Ovary (tissue), 9 donors: ENCODE results near the gene TENT5A. TPM values are rescaled to one million over a fixed set of nuclear protein-coding genes. Genes with fewer than 3 reads are reported as not detected.

ENCODE experiments used
- DNase-seq, 5 donors: peaks; one replicate each; pipeline ENCODE4 v3.0.0-alpha.2; 2019 to 2020
- H3K27ac ChIP-seq, 2 donors: fragments of 200-600 bp; one replicate each; pipeline versions ENCODE4 v1.5.1 to v1.8.0; 2019 to 2022
- H3K27me3 ChIP-seq: fragments of 200-600 bp; one replicate; pipeline ENCODE4 v1.8.0; 2022
- H3K36me3 ChIP-seq: fragments of 200-600 bp; sonication (generic); one replicate; pipeline ENCODE4 v1.5.1; 2019
- H3K4me1 ChIP-seq: one replicate; pipeline ENCODE4 v1.8.1; 2013; ENCODE audit warnings: mild to moderate bottlenecking, moderate library complexity; ENCODE audit not compliant: insufficient read depth
- H3K4me3 ChIP-seq: fragments of 200-600 bp; sonication (generic); one replicate; pipeline ENCODE4 v1.5.1; 2017
- H3K9me3 ChIP-seq, 2 donors: fragments of 200-600 bp in 1 of 2; sonication (generic) in 1 of 2; one replicate each; pipeline versions ENCODE4 v1.5.1 to v1.8.1; 2013 to 2019; ENCODE audit warnings: mild to moderate bottlenecking in 1 of 2, moderate library complexity in 1 of 2
- CTCF ChIP-seq, 3 donors: fragments of 450-650 bp in 2 of 3; fragments of 200-600 bp in 1 of 3; IDR thresholded peaks; one replicate each; pipeline versions ENCODE4 v1.5.1 to v1.8.0; 2016 to 2022; ENCODE audit warnings: antibody characterized with exemption in 3 of 3, mild to moderate bottlenecking in 1 of 3
- EP300 ChIP-seq: sonication (generic); formaldehyde crosslinking; IDR thresholded peaks from one replicate; pipeline ENCODE4 v1.6.1; 2017; ENCODE audit warnings: antibody characterized with exemption
- POLR2A ChIP-seq: fragments of 450-650 bp; IDR thresholded peaks from one replicate; pipeline ENCODE4 v1.6.1; 2017; ENCODE audit warnings: antibody characterized with exemption, mild to moderate bottlenecking, moderate library complexity
- WGBS, 3 donors: extraction: QIAGEN DNeasy Blood & Tissue Kit in 1 of 3; methylation state at CpG; one replicate each; pipeline versions ENCODE4 v1.1.5 to v1.1.7; 2013 to 2017; 5-methylcytosine and 5-hydroxymethylcytosine counted together
- intact Hi-C, 4 donors: fragments of 100-400 bp; cut with DNase I; formaldehyde crosslinking; loops; one replicate each; pipeline versions ENCODE4 v1.11.0 to v1.15.1; 2022 to 2023
- polyA plus RNA-seq, 2 donors: library from polyadenylated mRNA; stranded (reverse); fragments of 200-250 nt in 1 of 2; fragments of 350-450 nt in 1 of 2; fragmentation: Illumina TruSeq in 1 of 2; extraction: RNeasy Lipid Tissue Mini Kit (QIAGEN cat#74804) in 1 of 2; gene quantifications; one replicate each; pipeline ENCODE4 v1.2.3, GENCODE V29; 2013 to 2014
- total RNA-seq, 7 donors: library from RNA; depleted of rRNA in 2 of 7; stranded (reverse); fragments of >200 nt in 2 of 7; fragmentation: NEBNext Ultra II Directional in 3 of 7; extraction: Animal tissue kit (Norgen Biotek cat#: 25700) in 3 of 7; gene quantifications; one replicate each; pipeline versions ENCODE4 v1.1.0 to v1.2.4, GENCODE V29; 2016 to 2023
- donor health status: DM: no; HTN: no; CAD: no; lungs with moderate emphysema.
- donor health status: DM: no; HTN: no; CAD: no.
- donor health status: Bipolar disorder and iron deficiency.
- donor health status: DM: yes; HTN: yes; CAD: no.
- donor health status: DM: no; HTN: no; CAD: no.
- donor health status: DM: yes; HTN: yes; CAD: no.

The TENT5A gene
- total and polyA plus RNA-seq, 9 donors = 14.6 to 47.1 (median 29.4) TPM

DNA sequence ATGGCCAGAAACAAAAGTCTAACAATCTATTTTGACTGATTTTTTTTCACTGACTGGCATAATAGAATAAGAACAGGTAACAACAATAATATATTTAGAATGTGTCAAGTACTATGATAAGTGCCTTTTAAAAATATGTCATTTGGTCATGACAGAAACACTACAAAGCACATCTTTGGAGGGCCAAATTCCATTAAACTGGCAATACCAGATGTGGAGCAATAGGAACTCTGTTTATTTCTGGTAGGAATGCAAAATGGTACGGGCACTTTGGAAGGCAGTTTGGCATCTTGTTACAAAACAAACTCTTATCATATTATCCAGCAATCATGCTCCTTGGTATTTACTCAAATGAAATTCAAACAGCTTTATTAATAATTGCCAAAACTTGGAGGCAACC, 39.3 kb downstream of the TENT5A start:
- Histone ChIP-seq H3K27ac (no peak overlapping the region), H3K4me3 (no peak overlapping the region), H3K27me3 (no peaks in the 10 kb centered on the region), H3K9me3 (no peaks in the 10 kb centered on the region), H3K4me1 (no peaks in the 10 kb centered on the region), H3K36me3 (no peaks in the 10 kb centered on the region)
- TF ChIP-seq EP300 (no peak), CTCF (IDR thresholded peaks at IDR 0.05) (no peak), POLR2A (no peak)
- intact Hi-C loops = no loop called here
- 79 to 95% (median 82%) methylated on average over 1 of the region's 1 CpG for WGBS, 3 donors
- DNase-seq = no peak

- Histone ChIP-seq H3K4me1 (no peaks in the 10 kb centered on the region), H3K27ac (no peak overlapping the region), H3K4me3 (no peak overlapping the region), H3K36me3 (no peaks in the 10 kb centered on the region), H3K9me3 (no peaks in the 10 kb centered on the region), H3K27me3 (no peaks in the 10 kb centered on the region)
- DNase-seq = no peak
- intact Hi-C loops = no loop called here
- WGBS, 3 donors = 79 to 87% (median 83%) methylated on average over 5 of the region's 5 CpGs
- TF ChIP-seq CTCF (IDR thresholded peaks at IDR 0.05) = no peak
- no peak for TF ChIP-seq POLR2A
- no peak for TF ChIP-seq EP300
These were observed 44.3 kb downstream of the TENT5A start for GRCh38 chr6:81708113-81708699.

DNA sequence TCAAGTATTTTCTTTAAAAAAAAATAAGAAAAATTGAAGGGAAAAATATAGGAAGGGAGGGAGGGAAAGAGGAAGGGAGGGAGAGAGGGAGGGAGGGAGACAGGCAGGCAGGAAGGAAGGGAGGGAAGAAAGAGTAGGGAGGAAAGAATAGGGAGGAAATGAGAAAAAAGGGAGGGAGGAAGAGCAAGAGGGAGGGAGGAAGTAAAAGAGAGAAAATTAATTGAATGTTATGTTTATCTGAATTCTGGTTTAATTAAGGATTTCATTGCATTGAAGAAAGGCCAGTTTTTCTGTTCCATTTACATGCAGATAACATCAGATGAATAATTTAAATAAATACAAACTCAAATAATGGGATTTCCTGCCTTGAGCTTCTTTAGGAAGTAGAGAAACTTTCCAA, 47.8 kb downstream of the TENT5A start:
- Histone ChIP-seq H3K27ac (no peak overlapping the region), H3K4me1 (no peaks in the 10 kb centered on the region), H3K36me3 (no peaks in the 10 kb centered on the region), H3K9me3 (no peaks in the 10 kb centered on the region), H3K27me3 (no peaks in the 10 kb centered on the region), H3K4me3 (no peak overlapping the region)
- TF ChIP-seq CTCF (IDR thresholded peaks at IDR 0.05) (no peak), EP300 (no peak), POLR2A (no peak)
- intact Hi-C loops = no loop called here
- DNase-seq = no peak

DNA sequence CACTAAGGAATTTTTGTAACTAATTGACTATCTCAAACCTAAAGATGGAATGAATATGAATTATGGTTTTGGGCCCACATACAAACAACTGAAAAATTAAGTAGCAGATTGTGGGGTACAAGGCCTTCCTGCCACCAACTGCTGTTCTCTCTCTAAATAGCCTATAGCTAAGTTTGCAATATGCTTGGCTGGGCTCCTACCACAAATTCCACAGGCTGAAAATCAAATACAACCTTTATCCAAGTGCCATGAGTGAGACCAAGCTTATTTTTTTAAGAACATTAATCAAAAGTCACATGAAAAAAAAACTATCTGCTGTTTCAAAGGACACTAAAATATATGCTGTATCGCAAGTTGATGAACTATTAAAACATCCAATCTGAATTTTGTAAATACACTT, 52.1 kb downstream of the TENT5A start:
- Histone ChIP-seq H3K36me3 (no peaks in the 10 kb centered on the region), H3K4me1 (no peaks in the 10 kb centered on the region), H3K27me3 (no peaks in the 10 kb centered on the region), H3K9me3 (no peaks in the 10 kb centered on the region), H3K27ac (no peak overlapping the region), H3K4me3 (no peak overlapping the region)
- no peak for DNase-seq
- TF ChIP-seq CTCF (IDR thresholded peaks at IDR 0.05) = no peak
- TF ChIP-seq EP300 = no peak
- TF ChIP-seq POLR2A = no peak
- intact Hi-C loops = no loop called here
- 94 to 100% (median 95%) methylated on average over 1 of the region's 1 CpG for WGBS, 3 donors
